Glutamatergic neuron (in vitro differentiated cells): Measurements from ENCODE around the gene ZRANB3. TPM values are rescaled to one million over a fixed set of nuclear protein-coding genes. Genes with fewer than 3 reads are reported as not detected.
"Not testable (repeated sequence)": the region's sequence is repeated elsewhere in the genome, so short reads cannot be mapped to it uniquely, and the experiment has no call there.

ENCODE experiments used
- DNase-seq: peaks from one replicate; pipeline ENCODE4 v3.0.0; 2022
- H3K27ac Mint-ChIP-seq: one replicate; pipeline ENCODE4 v1.8.0; 2020; ENCODE audit warnings: mild to moderate bottlenecking, mixed read lengths, inconsistent platforms; ENCODE audit not compliant: unreplicated experiment
- H3K27me3 Mint-ChIP-seq: one replicate; pipeline ENCODE4 v1.8.0; 2020; ENCODE audit warnings: mild to moderate bottlenecking, moderate library complexity, mixed read lengths, inconsistent platforms; ENCODE audit not compliant: unreplicated experiment
- H3K36me3 Mint-ChIP-seq: one replicate; pipeline ENCODE4 v1.8.0; 2020; ENCODE audit warnings: mild to moderate bottlenecking, mixed read lengths, inconsistent platforms; ENCODE audit not compliant: unreplicated experiment
- H3K4me1 Mint-ChIP-seq: one replicate; pipeline ENCODE4 v1.8.0; 2020; ENCODE audit warnings: mild to moderate bottlenecking, low read depth, mixed read lengths, inconsistent platforms; ENCODE audit not compliant: unreplicated experiment
- H3K4me3 Mint-ChIP-seq: one replicate; pipeline ENCODE4 v1.8.0; 2020; ENCODE audit warnings: mild to moderate bottlenecking, mixed read lengths, inconsistent platforms; ENCODE audit not compliant: unreplicated experiment
- H3K9me3 Mint-ChIP-seq: one replicate; pipeline ENCODE4 v1.8.0; 2020; ENCODE audit warnings: mild to moderate bottlenecking, moderate library complexity, mixed read lengths, inconsistent platforms; ENCODE audit not compliant: unreplicated experiment
- CTCF ChIP-seq: fragments of 200-600 bp; sonication (generic); IDR thresholded peaks from one replicate; pipeline ENCODE4 v1.5.0; 2021; ENCODE audit not compliant: partially characterized antibody, unreplicated experiment
- total RNA-seq: library from RNA; stranded (reverse); fragmentation: NEBNext Ultra II Directional; extraction: Animal tissue kit (Norgen Biotek cat#: 25700); gene quantifications from one replicate; pipeline ENCODE4 v1.2.1, GENCODE V29; 2021; ENCODE audit not compliant: unreplicated experiment

ZRANB3 gene
- total RNA-seq, 1 donor from 2014 or later, result 10.7 TPM

- Mint-ChIP-seq H3K27ac (no peak overlapping the region), H3K4me3 (no peak overlapping the region), H3K9me3 (no peaks in the 10 kb centered on the region), H3K4me1 (peaks cover 3% of the 10 kb centered on the region), H3K36me3 (no peaks in the 10 kb centered on the region), H3K27me3 (peaks cover 3% of the 10 kb centered on the region)
- no peak for TF ChIP-seq CTCF
- no peak for DNase-seq
These were observed 3.0 kb downstream of the ZRANB3 start for GRCh38 chr2:135528006-135528405.

- DNase-seq, result no peak
- Mint-ChIP-seq H3K4me1 (no peaks in the 10 kb centered on the region), H3K9me3 (no peaks in the 10 kb centered on the region), H3K27me3 (no peaks in the 10 kb centered on the region), H3K36me3 (no peaks in the 10 kb centered on the region), H3K4me3 (no peak overlapping the region), H3K27ac (no peak overlapping the region)
- TF ChIP-seq CTCF, result no peak
These were observed 5.2 kb downstream of the ZRANB3 start for GRCh38 chr2:135525786-135526185.

- no peak for TF ChIP-seq CTCF
- no peaks in the 10 kb centered on the region for H3K4me1 Mint-ChIP-seq
These were observed 18.9 kb downstream of the ZRANB3 start for GRCh38 chr2:135512099-135512498.

GRCh38 chr2:135510577-135510976, 20.4 kb downstream of the ZRANB3 start:
- Mint-ChIP-seq H3K4me1 (no peaks in the 10 kb centered on the region), H3K27me3 (no peaks in the 10 kb centered on the region), H3K4me3 (no peak overlapping the region), H3K27ac (no peak overlapping the region), H3K9me3 (peaks cover 1% of the 10 kb centered on the region), H3K36me3 (peaks cover 8% of the 10 kb centered on the region)
- no peak for TF ChIP-seq CTCF
- DNase-seq, result no peak

More at GRCh38 chr2:135512099-135512498, 18.9 kb downstream of the ZRANB3 start:
- peaks cover 1% of the 10 kb centered on the region for H3K9me3 Mint-ChIP-seq
- H3K4me3 Mint-ChIP-seq, result no peak overlapping the region
- H3K36me3 Mint-ChIP-seq, result peaks cover 8% of the 10 kb centered on the region
- H3K27ac Mint-ChIP-seq, result no peak overlapping the region
- no peaks in the 10 kb centered on the region for H3K27me3 Mint-ChIP-seq
- DNase-seq, result no peak

GRCh38 chr2:135504811-135505210, 26.2 kb downstream of the ZRANB3 start:
- no peaks in the 10 kb centered on the region for H3K27me3 Mint-ChIP-seq
- peaks cover 13% of the 10 kb centered on the region for H3K36me3 Mint-ChIP-seq
- H3K9me3 Mint-ChIP-seq, result no peaks in the 10 kb centered on the region
- H3K27ac Mint-ChIP-seq, result no peak overlapping the region
- no peaks in the 10 kb centered on the region for H3K4me1 Mint-ChIP-seq
- TF ChIP-seq CTCF, result no peak
- no peak overlapping the region for H3K4me3 Mint-ChIP-seq
- no peak for DNase-seq

GRCh38 chr2:135498588-135498987, 32.4 kb downstream of the ZRANB3 start:
- H3K9me3 Mint-ChIP-seq, H3K27ac Mint-ChIP-seq, H3K27me3 Mint-ChIP-seq, DNase-seq, H3K4me1 Mint-ChIP-seq, H3K4me3 Mint-ChIP-seq: not testable (repeated sequence)
- peaks cover 31% of the 10 kb centered on the region for H3K36me3 Mint-ChIP-seq
